Esophagus squamous epithelium (tissue), 5 donors: Measurements from ENCODE around the gene ASTN2. TPM values are rescaled to one million over a fixed set of nuclear protein-coding genes. Genes with fewer than 3 reads are reported as not detected.
A peak's percentile ranks its signal among the peaks of the same experiment; 100 is the strongest.
"Not testable (repeated sequence)": the region's sequence is repeated elsewhere in the genome, so short reads cannot be mapped to it uniquely, and the experiment has no call there.

Source experiments
- DNase-seq: peaks from one replicate; lab custom pipeline; 2025; lab: John Stamatoyannopoulos, UW
- H3K27ac ChIP-seq, 4 donors: fragments of 200-600 bp; sonication (generic); one replicate each; pipeline ENCODE4 v1.5.1; 2016 to 2019; ENCODE audit warnings: mild to moderate bottlenecking in 1 of 4
- H3K27me3 ChIP-seq, 4 donors: fragments of 200-600 bp; sonication (generic); 1 replicate in 3 of 4; 2 replicates in 1 of 4; pipeline versions ENCODE4 v1.5.1 to v1.6.0; 2017 to 2021; ENCODE audit warnings: antibody characterized with exemption in 1 of 4
- H3K36me3 ChIP-seq, 3 donors: fragments of 200-600 bp; sonication (generic); one replicate each; pipeline ENCODE4 v1.5.1; 2016 to 2019
- H3K4me1 ChIP-seq, 3 donors: fragments of 200-600 bp; sonication (generic); one replicate each; pipeline ENCODE4 v1.5.1; 2017 to 2019
- H3K4me3 ChIP-seq, 4 donors: fragments of 200-600 bp; sonication (generic); 1 replicate in 3 of 4; 2 replicates in 1 of 4; pipeline ENCODE4 v1.5.1; 2016 to 2019; ENCODE audit warnings: mild to moderate bottlenecking in 2 of 4, moderate library complexity in 1 of 4
- H3K9me3 ChIP-seq, 3 donors: fragments of 200-600 bp; sonication (generic); one replicate each; pipeline ENCODE4 v1.5.1; 2016 to 2019
- POLR2A ChIP-seq, 4 donors: fragments of 450-650 bp; IDR thresholded peaks; one replicate each; pipeline ENCODE4 v1.6.1; 2017; ENCODE audit warnings: antibody characterized with exemption in 4 of 4, mild to moderate bottlenecking in 4 of 4, moderate library complexity in 3 of 4
- WGBS, 2 donors: methylation state at CpG; one replicate each; pipeline ENCODE4 v1.1.5; 2018; 5-methylcytosine and 5-hydroxymethylcytosine counted together
- intact Hi-C: fragments of 100-400 bp; cut with DNase I; formaldehyde crosslinking; loops from one replicate; pipeline ENCODE4 v1.15.0; 2022
- total RNA-seq, 4 donors: library from RNA; depleted of rRNA; stranded (reverse); fragments of >200 nt; gene quantifications; one replicate each; pipeline ENCODE4 v1.1.0, GENCODE V29; 2016
- TF ChIP-seq, protein P1 (sequence below), 6 experiments: fragments of 450-650 bp in 4 of 6; fragments of 200-600 bp in 2 of 6; sonication (generic) in 2 of 6; IDR thresholded peaks; one replicate each; pipeline ENCODE4 v1.5.1; 2016 to 2019; ENCODE audit warnings: antibody characterized with exemption in 6 of 6, mild to moderate bottlenecking in 4 of 6, moderate library complexity in 4 of 6
- donor health status: DM: yes; HTN: yes; CAD: no.

Gene ASTN2
- total RNA-seq, 4 donors from 2014 or later: 0.13 to 1.9 (median 0.27) TPM; not detected in 1

DNA sequence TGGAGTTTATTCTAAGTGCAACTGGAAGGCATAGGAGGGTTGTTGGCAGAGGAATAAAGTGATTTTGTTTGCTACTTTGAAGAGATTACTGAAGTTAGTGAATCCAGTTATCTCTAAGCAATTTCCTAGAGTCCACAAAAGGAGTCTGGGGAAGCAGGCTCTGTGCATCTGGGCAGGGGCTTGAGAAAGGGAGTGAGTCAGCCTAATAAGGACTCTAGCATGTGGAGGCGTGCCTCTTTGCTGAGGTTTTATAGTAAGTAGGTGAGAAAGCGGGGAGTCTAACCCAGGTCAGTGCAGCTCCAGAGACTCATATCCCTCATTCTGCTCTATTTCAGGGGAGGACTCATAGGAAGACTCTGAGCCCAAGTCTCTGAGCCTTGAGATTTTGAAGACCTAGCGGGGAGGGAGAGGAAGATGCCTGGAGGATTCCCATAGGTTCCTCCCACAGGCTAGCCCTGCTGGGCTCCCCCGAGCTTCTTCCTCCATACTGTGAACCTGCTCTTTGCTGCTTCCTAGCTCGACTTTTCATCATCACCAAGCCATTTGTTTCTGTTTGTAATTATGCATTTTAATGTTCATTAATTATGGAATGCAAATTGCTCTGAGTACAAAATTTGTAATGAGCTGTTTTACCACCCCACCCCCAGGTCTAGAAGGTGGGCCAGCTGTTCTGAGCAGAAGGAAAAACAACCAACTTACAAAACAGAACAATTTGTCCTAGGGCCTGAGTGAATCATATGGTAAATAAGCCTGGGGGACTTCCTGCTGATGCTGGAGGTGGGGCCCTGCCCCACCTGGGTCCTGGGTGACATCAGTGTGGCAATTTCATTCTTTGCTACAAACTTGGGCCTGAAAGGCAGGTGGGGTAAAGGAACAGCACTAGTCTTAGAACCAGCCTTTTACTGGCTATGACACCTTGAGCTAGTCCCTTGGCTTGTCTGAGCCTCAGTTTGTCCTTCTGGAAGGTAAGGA, 577.6 kb downstream of the ASTN2 start:
- intact Hi-C loops: no loop called here
- H3K9me3 ChIP-seq: no peaks in the 10 kb centered on the region
- peak overlapping the region; percentile 81 to 88 (median 84) for H3K27ac ChIP-seq
- H3K36me3 ChIP-seq: no peaks in the 10 kb centered on the region
- TF ChIP-seq, protein P1, sequence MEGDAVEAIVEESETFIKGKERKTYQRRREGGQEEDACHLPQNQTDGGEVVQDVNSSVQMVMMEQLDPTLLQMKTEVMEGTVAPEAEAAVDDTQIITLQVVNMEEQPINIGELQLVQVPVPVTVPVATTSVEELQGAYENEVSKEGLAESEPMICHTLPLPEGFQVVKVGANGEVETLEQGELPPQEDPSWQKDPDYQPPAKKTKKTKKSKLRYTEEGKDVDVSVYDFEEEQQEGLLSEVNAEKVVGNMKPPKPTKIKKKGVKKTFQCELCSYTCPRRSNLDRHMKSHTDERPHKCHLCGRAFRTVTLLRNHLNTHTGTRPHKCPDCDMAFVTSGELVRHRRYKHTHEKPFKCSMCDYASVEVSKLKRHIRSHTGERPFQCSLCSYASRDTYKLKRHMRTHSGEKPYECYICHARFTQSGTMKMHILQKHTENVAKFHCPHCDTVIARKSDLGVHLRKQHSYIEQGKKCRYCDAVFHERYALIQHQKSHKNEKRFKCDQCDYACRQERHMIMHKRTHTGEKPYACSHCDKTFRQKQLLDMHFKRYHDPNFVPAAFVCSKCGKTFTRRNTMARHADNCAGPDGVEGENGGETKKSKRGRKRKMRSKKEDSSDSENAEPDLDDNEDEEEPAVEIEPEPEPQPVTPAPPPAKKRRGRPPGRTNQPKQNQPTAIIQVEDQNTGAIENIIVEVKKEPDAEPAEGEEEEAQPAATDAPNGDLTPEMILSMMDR (IDR thresholded peaks at IDR 0.05): no peak
- no peak for TF ChIP-seq POLR2A (IDR thresholded peaks at IDR 0.05)
- peaks cover 0 to 28% (median 6%) of the 10 kb centered on the region in 3 donors for H3K4me1 ChIP-seq
- no peak for DNase-seq
- 18 to 35% methylated on average over 3 to 5 of the region's 5 CpGs for WGBS, 2 donors
- peaks cover 0 to 4% (median 0%) of the 10 kb centered on the region in 4 donors for H3K27me3 ChIP-seq
- no peak overlapping the region for H3K4me3 ChIP-seq

DNA sequence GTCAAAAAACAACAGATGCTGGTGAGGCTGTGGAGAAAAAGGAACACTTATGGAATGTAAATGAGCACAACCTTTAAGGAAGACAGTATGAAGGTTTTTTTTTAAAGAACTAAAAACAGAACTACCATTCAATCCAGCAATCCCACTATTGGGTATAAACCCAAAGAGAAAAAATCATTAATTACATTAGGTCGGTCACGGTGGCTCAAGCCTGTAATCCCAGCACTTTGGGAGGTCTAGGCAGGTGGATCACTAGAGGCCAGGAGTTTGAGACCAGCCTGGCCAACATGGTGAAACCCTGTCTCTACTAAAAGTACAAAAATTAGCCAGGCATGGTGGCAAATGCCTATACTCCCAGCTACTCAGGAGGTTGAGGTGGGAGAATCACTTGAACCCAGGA, 584.5 kb downstream of the ASTN2 start:
- intact Hi-C loops, DNase-seq, H3K4me1 ChIP-seq, H3K36me3 ChIP-seq, H3K9me3 ChIP-seq, H3K4me3 ChIP-seq, H3K27me3 ChIP-seq, H3K27ac ChIP-seq: not testable (repeated sequence)
- 91 to 100% methylated on average over 2 of the region's 2 CpGs for WGBS, 2 donors

DNA sequence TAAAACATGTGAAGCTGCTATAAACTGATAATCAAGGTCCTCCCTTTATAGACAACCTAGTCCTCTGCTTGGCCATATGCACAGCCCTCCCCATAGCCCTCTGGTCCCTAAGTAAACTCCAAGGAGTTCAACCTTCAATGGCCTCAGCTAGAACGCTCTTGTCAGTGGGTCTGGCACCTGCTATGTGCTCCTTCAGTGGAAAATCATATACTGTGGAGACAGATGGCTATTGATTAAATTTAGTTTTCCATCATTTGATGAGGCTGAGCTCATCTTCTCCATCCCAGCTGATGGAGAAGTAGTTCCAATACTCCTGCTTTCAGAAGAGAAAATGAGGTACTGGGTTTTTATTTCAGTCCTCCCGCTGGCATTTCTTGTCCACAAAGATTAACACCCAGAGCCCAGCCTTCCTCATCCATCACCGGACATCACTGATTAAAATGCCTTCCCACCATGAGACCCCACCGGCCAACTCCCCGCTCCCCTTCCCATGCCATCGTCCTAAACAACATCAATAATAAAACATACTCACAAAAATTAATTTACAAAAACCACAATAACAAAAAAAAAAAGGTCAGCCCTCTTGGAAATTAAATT, 593.1 kb downstream of the ASTN2 start:
- no peaks in the 10 kb centered on the region for H3K36me3 ChIP-seq
- intact Hi-C loops: no loop called here
- DNase-seq: no peak

DNA sequence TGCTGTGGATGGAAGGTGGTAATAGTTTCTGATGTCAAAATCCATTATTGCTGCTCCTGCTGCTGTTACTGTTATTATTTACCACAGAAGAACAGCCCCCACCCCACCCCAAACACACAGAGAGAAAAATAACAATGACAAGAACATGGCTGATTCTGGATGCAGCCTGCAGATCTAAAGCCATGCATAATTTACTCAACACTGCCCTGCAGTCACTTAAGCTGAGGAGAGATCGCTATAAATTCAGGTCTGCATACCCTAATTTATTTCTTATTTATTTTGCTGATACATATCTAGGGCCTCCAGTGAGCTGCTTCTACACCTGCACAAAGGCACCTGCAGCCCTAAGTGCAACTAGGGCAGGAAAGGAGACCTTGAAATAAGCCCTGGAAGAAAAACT, 595.7 kb downstream of the ASTN2 start:
- H3K27ac ChIP-seq: no peak overlapping the region
- no peaks in the 10 kb centered on the region for H3K27me3 ChIP-seq
- WGBS, 2 donors: 38 to 68% methylated on average over 1 of the region's 1 CpG
- intact Hi-C loops: no loop called here
- H3K36me3 ChIP-seq: no peaks in the 10 kb centered on the region
- no peaks in the 10 kb centered on the region for H3K9me3 ChIP-seq
- H3K4me3 ChIP-seq: no peak overlapping the region
- no peaks in the 10 kb centered on the region for H3K4me1 ChIP-seq
- no peak for TF ChIP-seq POLR2A (IDR thresholded peaks at IDR 0.05)
- TF ChIP-seq, protein P1 (IDR thresholded peaks at IDR 0.05): no peak
- no peak for DNase-seq

More for the DNA sequence above, 593.1 kb downstream of the ASTN2 start:
- Histone ChIP-seq H3K27ac (no peak overlapping the region), H3K9me3 (no peaks in the 10 kb centered on the region), H3K4me1 (no peaks in the 10 kb centered on the region), H3K4me3 (no peak overlapping the region), H3K27me3 (no peaks in the 10 kb centered on the region)
- no peak for TF ChIP-seq POLR2A (IDR thresholded peaks at IDR 0.05)
- TF ChIP-seq, protein P1 (IDR thresholded peaks at IDR 0.05): no peak
- WGBS, 2 donors: 81 to 86% methylated on average over 6 of the region's 6 CpGs

DNA sequence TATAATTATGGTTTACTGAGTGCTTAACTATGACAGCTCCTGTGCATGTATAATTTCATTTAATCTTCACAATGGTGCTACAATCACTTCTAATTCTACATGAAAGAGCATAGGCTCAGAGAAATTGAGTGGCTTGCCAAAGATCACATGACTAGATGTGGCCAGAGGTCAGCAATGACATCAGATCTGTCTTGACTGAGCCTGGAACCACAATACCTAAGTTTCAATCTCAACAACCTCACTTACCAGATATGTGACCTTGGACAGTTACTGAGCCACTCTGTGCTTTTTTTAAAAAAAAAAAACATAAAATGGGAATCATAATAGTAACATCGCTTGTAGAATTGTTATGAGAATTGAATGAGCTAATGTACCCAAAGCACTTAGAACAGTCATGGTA, 597.1 kb downstream of the ASTN2 start:
- Histone ChIP-seq H3K9me3 (no peaks in the 10 kb centered on the region), H3K4me3 (no peak overlapping the region), H3K27me3 (no peaks in the 10 kb centered on the region), H3K36me3 (no peaks in the 10 kb centered on the region), H3K4me1 (no peaks in the 10 kb centered on the region), H3K27ac (no peak overlapping the region)
- 92 to 100% methylated on average over 1 of the region's 1 CpG for WGBS, 2 donors
- intact Hi-C loops: no loop called here
- DNase-seq: no peak
- TF ChIP-seq, protein P1 (IDR thresholded peaks at IDR 0.05): no peak
- TF ChIP-seq POLR2A (IDR thresholded peaks at IDR 0.05): no peak
